Keratinocyte (primary cell): ENCODE measurements around the gene UBAC2. TPM values are rescaled to one million over a fixed set of nuclear protein-coding genes. Genes with fewer than 3 reads are reported as not detected.

Experiments used
- DNase-seq: peaks from one replicate; pipeline ENCODE4 v3.0.0-alpha.2; 2011; ENCODE audit warnings: low read depth, missing footprints, low spot score
- FAIRE-seq: peaks from 2 replicates; lab custom pipeline; 2011; peaks lifted over from hg19 to GRCh38; lab: Jason Lieb, UNC
- H2AFZ ChIP-seq: 2 replicates; pipeline ENCODE4 v1.6.0; 2012; ENCODE audit warnings: low read length, control low read depth, inconsistent platforms; ENCODE audit not compliant: control insufficient read depth
- H3K27ac ChIP-seq: 2 replicates; pipeline ENCODE4 v1.5.1; 2011; ENCODE audit warnings: low read length; ENCODE audit not compliant: control insufficient read depth, insufficient read depth
- H3K27me3 ChIP-seq: 3 replicates; pipeline ENCODE4 v1.6.0; 2011; ENCODE audit warnings: low read length; ENCODE audit not compliant: control insufficient read depth, insufficient read depth; ENCODE audit errors: extremely low read depth
- H3K36me3 ChIP-seq, 2 experiments: 2 replicates in 1 of 2; 3 replicates in 1 of 2; pipeline ENCODE4 v1.5.1; 2011; ENCODE audit warnings: low read length in 2 of 2, mild to moderate bottlenecking in 1 of 2; ENCODE audit not compliant: control insufficient read depth in 2 of 2, insufficient read depth in 2 of 2; ENCODE audit errors: extremely low read depth in 1 of 2
- H3K4me1 ChIP-seq: 3 replicates; pipeline ENCODE4 v1.5.1; 2011; ENCODE audit warnings: low read length; ENCODE audit not compliant: control insufficient read depth, insufficient read depth; ENCODE audit errors: extremely low read depth
- H3K4me2 ChIP-seq: 3 replicates; pipeline ENCODE4 v1.6.0; 2011; ENCODE audit warnings: low read depth, low read length; ENCODE audit not compliant: control insufficient read depth, insufficient read depth; ENCODE audit errors: extremely low read depth
- H3K4me3 ChIP-seq, 3 experiments: fragments of 200-600 bp in 1 of 3; sonication (generic) in 1 of 3; 2 replicates in 2 of 3; 3 replicates in 1 of 3; pipeline ENCODE4 v1.5.1; 2011 to 2016; ENCODE audit warnings: low read length in 3 of 3, mild to moderate bottlenecking in 3 of 3, control low read depth in 2 of 3, inconsistent platforms in 1 of 3, low read depth in 1 of 3, mixed read lengths in 1 of 3, mixed run types in 1 of 3, moderate library complexity in 1 of 3; ENCODE audit not compliant: control insufficient read depth in 2 of 3, insufficient read depth in 2 of 3; ENCODE audit errors: extremely low read depth in 1 of 3
- H3K79me2 ChIP-seq: 2 replicates; pipeline ENCODE4 v1.6.0; 2012; ENCODE audit warnings: low read length; ENCODE audit not compliant: control insufficient read depth, insufficient read depth
- H3K9ac ChIP-seq: 3 replicates; pipeline ENCODE4 v1.6.0; 2011; ENCODE audit warnings: low read length; ENCODE audit not compliant: control insufficient read depth, insufficient read depth; ENCODE audit errors: extremely low read depth
- H3K9me1 ChIP-seq: 3 replicates; pipeline ENCODE4 v1.6.0; 2011; ENCODE audit warnings: low read length; ENCODE audit not compliant: control insufficient read depth, insufficient read depth; ENCODE audit errors: extremely low read depth
- H3K9me3 ChIP-seq: 2 replicates; pipeline ENCODE4 v1.5.1; 2012; ENCODE audit warnings: low read depth, low read length; ENCODE audit not compliant: control insufficient read depth
- H4K20me1 ChIP-seq: 3 replicates; pipeline ENCODE4 v1.6.0; 2011; ENCODE audit warnings: low read length; ENCODE audit not compliant: control insufficient read depth, insufficient read depth; ENCODE audit errors: extremely low read depth
- CTCF ChIP-seq, 3 experiments: IDR thresholded peaks in 1 of 3; conservative IDR thresholded peaks in 1 of 3; optimal IDR thresholded peaks in 1 of 3; 2 replicates in 2 of 3; 3 replicates in 1 of 3; pipeline versions ENCODE3 to v1.5.1; 2011; ENCODE audit warnings: low read length in 3 of 3, mild to moderate bottlenecking in 3 of 3, moderate library complexity in 2 of 3, control low read depth in 1 of 3, inconsistent platforms in 1 of 3; ENCODE audit not compliant: insufficient read depth in 2 of 3; ENCODE audit errors: extremely low read depth in 1 of 3
- EZH2 ChIP-seq: IDR thresholded peaks from one replicate; pipeline ENCODE4 v1.6.1; 2012; ENCODE audit warnings: inconsistent platforms, mild to moderate bottlenecking, low read length, moderate library complexity
- dilution Hi-C: fragments of 300-500 bp; cut with MboI; formaldehyde crosslinking; loops from one replicate; pipeline ENCODE4 v1.7.0; 2020; ENCODE audit warnings: low sequenced_read_pairs; ENCODE audit not compliant: extremely low pct_ligation_motif_present
- polyA plus RNA-seq, 5 experiments: library from polyadenylated mRNA; depleted of rRNA in 3 of 5; stranded (reverse) in 3 of 5; stranded (forward) in 1 of 5; unstranded in 1 of 5; fragments of >200 nt; gene quantifications; 1 replicate in 1 of 5; 2 replicates in 3 of 5; 3 replicates in 1 of 5; pipeline versions ENCODE4 v1.2.1 to v1.2.3, GENCODE V29; 2011 to 2012; ENCODE audit warnings: missing spikeins in 2 of 5, low read depth in 1 of 5, low replicate concordance in 1 of 5
- small RNA-seq, 3 experiments: library from RNA; depleted of rRNA; stranded (forward); fragments of <200 nt; gene quantifications; one replicate each; pipeline ENCODE3, GENCODE V24; 2012; ENCODE audit warnings: low read depth in 3 of 3, low replicate concordance in 1 of 3; ENCODE audit not compliant: insufficient read length in 3 of 3

The UBAC2 gene
- polyA plus RNA-seq, 1 donor (not counting 4 experiments of a cell fraction or from before 2014, with no cell fraction given) = 104 TPM

- no peak for DNase-seq
Measured at GRCh38 chr13:99435998-99436397, 235.3 kb downstream of the UBAC2 start.

More at GRCh38 chr13:99435998-99436397, 235.3 kb downstream of the UBAC2 start:
- no peak for FAIRE-seq
- Histone ChIP-seq H3K36me3 (no peaks in the 10 kb centered on the region), H3K27me3 (peaks cover 12% of the 10 kb centered on the region), H3K4me2 (no peak overlapping the region), H3K9me3 (no peaks in the 10 kb centered on the region), H3K27ac (no peak overlapping the region), H3K79me2 (no peaks in the 10 kb centered on the region), H3K4me3 (no peak overlapping the region), H3K9me1 (no peaks in the 10 kb centered on the region), H2AFZ (no peak overlapping the region), H3K9ac (no peak overlapping the region), H3K4me1 (peaks cover 5% of the 10 kb centered on the region), H4K20me1 (no peaks in the 10 kb centered on the region)
- TF ChIP-seq CTCF (optimal IDR thresholded peaks at IDR 0.05 in 1 of 3, IDR thresholded peaks at IDR 0.05 in 1 of 3, conservative IDR thresholded peaks at IDR 0.05 in 1 of 3; ENCODE audit: extremely low read depth in 1 of 3, insufficient read depth in 2 of 3, low read length in 3 of 3) (no peak), EZH2 (no peak)
- dilution Hi-C loops = no loop called here

Small RNAs within 50 kb of the gene (small RNA-seq; reads per million reads assigned to genes)
- gene MIR623 (0 reads per million in 3 experiments), gene RN7SKP9 (0 reads per million in 3 experiments)

Other genes with a start within 250 kb of the UBAC2 start
- 66.2 to 128 TPM (median 110 TPM) in 3 replicates for gene DOCK9, start 222.8 kb upstream of the UBAC2 start, polyA plus RNA-seq
- gene GPR18, start 57.5 kb downstream of the UBAC2 start, polyA plus RNA-seq = not detected in 3 replicates
- 0.10 TPM in 1 of 3 replicates, not detected in the others for gene GPR183, start 106.5 kb downstream of the UBAC2 start, polyA plus RNA-seq